HL-60 (cell line): Measurements from ENCODE around the gene ACOD1.
A peak's percentile ranks its signal among the peaks of the same experiment; 100 is the strongest.

Source experiments
- DNase-seq, 2 experiments: peaks; one replicate each; pipeline ENCODE4 v3.0.0-alpha.2; 2010 to 2020; ENCODE audit warnings: low read depth in 1 of 2, low spot score in 1 of 2
- H3K27ac ChIP-seq: fragments of 250-450 bp; sonication (Bioruptor Pico); replicated peaks from 2 replicates; pipeline ENCODE4 v1.5.1; 2020; ENCODE audit warnings: mild to moderate bottlenecking, moderate library complexity
- H3K27me3 ChIP-seq: fragments of 250-450 bp; sonication (Bioruptor Pico); 2 replicates; pipeline ENCODE4 v1.5.1; 2021; ENCODE audit warnings: mild to moderate bottlenecking, moderate library complexity; ENCODE audit not compliant: insufficient read depth, poor library complexity, severe bottlenecking
- H3K4me3 ChIP-seq: replicated peaks from 2 replicates; pipeline ENCODE4 v1.5.1; 2011; ENCODE audit warnings: mild to moderate bottlenecking, control low read depth, low read length; ENCODE audit not compliant: insufficient read depth
- GABPA ChIP-seq: IDR thresholded peaks from 2 replicates; pipeline ENCODE4 v1.6.1; 2012; ENCODE audit warnings: low read depth
- POLR2AphosphoS5 ChIP-seq: IDR thresholded peaks from 2 replicates; pipeline ENCODE4 v1.6.1; 2012; ENCODE audit warnings: low read depth
- SPI1 ChIP-seq: IDR thresholded peaks from 2 replicates; pipeline ENCODE4 v1.6.1; 2012; ENCODE audit warnings: low read depth, mild to moderate bottlenecking, borderline replicate concordance
- TF ChIP-seq, protein P1 (sequence below): IDR thresholded peaks from 2 replicates; pipeline ENCODE4 v1.6.1; 2012; ENCODE audit warnings: low read depth; ENCODE audit not compliant: insufficient replicate concordance
- TF ChIP-seq, protein P2 (sequence below): IDR thresholded peaks from one replicate; pipeline ENCODE4 v1.5.1; 2011; ENCODE audit warnings: low read length, control low read depth, inconsistent platforms; ENCODE audit not compliant: insufficient read depth

Gene ACOD1

DNA sequence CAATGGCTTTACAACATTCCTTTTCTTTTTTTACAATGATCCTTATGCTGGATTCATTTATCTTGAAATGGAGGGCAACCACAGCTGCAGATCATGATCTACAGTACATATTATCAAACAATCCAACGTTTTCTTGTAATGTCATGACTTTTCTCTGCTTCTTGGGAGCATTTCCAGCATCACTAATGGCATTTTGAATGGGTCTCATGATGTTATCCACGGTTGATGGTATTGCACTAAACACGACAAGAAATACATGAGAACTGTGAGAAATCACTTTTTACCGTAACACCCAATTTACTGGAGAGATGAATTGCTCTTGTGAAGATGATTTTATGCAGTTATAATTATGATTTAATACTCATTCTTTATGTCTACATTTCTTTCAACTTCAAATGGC lies 16.2 kb upstream of the ACOD1 start:
- H3K27ac ChIP-seq = no peak overlapping the region
- TF ChIP-seq, protein P1, sequence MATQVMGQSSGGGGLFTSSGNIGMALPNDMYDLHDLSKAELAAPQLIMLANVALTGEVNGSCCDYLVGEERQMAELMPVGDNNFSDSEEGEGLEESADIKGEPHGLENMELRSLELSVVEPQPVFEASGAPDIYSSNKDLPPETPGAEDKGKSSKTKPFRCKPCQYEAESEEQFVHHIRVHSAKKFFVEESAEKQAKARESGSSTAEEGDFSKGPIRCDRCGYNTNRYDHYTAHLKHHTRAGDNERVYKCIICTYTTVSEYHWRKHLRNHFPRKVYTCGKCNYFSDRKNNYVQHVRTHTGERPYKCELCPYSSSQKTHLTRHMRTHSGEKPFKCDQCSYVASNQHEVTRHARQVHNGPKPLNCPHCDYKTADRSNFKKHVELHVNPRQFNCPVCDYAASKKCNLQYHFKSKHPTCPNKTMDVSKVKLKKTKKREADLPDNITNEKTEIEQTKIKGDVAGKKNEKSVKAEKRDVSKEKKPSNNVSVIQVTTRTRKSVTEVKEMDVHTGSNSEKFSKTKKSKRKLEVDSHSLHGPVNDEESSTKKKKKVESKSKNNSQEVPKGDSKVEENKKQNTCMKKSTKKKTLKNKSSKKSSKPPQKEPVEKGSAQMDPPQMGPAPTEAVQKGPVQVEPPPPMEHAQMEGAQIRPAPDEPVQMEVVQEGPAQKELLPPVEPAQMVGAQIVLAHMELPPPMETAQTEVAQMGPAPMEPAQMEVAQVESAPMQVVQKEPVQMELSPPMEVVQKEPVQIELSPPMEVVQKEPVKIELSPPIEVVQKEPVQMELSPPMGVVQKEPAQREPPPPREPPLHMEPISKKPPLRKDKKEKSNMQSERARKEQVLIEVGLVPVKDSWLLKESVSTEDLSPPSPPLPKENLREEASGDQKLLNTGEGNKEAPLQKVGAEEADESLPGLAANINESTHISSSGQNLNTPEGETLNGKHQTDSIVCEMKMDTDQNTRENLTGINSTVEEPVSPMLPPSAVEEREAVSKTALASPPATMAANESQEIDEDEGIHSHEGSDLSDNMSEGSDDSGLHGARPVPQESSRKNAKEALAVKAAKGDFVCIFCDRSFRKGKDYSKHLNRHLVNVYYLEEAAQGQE = no peak
- no peak for TF ChIP-seq GABPA
- no peak for TF ChIP-seq POLR2AphosphoS5
- no peak for TF ChIP-seq SPI1
- TF ChIP-seq, protein P2, sequence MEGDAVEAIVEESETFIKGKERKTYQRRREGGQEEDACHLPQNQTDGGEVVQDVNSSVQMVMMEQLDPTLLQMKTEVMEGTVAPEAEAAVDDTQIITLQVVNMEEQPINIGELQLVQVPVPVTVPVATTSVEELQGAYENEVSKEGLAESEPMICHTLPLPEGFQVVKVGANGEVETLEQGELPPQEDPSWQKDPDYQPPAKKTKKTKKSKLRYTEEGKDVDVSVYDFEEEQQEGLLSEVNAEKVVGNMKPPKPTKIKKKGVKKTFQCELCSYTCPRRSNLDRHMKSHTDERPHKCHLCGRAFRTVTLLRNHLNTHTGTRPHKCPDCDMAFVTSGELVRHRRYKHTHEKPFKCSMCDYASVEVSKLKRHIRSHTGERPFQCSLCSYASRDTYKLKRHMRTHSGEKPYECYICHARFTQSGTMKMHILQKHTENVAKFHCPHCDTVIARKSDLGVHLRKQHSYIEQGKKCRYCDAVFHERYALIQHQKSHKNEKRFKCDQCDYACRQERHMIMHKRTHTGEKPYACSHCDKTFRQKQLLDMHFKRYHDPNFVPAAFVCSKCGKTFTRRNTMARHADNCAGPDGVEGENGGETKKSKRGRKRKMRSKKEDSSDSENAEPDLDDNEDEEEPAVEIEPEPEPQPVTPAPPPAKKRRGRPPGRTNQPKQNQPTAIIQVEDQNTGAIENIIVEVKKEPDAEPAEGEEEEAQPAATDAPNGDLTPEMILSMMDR = no peak
- no peak for DNase-seq
- no peaks in the 10 kb centered on the region for H3K27me3 ChIP-seq
- H3K4me3 ChIP-seq = no peak overlapping the region

DNA sequence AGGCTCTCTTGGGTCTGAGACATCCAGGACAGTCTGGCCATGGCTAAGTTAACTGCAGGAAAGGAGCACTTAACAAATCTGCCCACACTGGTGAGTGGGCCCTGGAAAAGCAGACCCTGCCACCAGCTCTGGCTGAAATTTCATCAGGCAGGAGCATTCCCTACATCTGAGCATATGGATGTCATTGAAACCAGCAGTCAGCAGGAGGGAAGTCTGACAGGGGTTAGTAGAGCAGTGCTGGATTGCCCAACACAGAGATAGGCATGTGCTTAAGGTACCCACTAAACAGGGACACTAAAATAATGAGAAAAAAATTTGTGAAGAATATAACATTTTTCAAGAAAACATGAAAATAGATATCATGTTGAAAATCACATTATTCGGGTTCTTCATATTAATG lies 13.6 kb upstream of the ACOD1 start:
- DNase-seq = no peak
- Histone ChIP-seq H3K4me3 (no peak overlapping the region), H3K27ac (no peak overlapping the region), H3K27me3 (no peaks in the 10 kb centered on the region)
- TF ChIP-seq, protein P2 = no peak
- TF ChIP-seq, protein P1 = no peak
- TF ChIP-seq GABPA (no peak), POLR2AphosphoS5 (no peak), SPI1 (no peak)

DNA sequence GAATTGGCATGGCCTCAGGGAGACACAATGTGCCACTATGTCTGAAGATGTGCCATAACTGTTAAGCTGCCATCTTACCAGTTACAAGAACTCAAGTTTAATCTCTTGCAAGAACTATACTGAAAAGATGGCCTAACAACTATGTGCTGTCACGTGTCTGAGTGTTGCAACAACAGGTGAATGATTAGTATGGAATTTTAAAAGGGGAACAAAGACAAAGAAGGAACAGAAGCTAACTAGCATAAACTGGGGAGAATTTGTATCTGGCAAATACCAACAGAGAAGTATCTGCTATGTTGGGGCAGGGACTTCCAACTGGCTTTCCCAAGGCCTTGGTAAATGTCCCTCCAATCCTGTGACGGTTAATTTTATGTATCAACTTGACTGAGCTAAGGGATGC lies 11.5 kb upstream of the ACOD1 start:
- H3K27me3 ChIP-seq = no peaks in the 10 kb centered on the region
- no peak overlapping the region for H3K27ac ChIP-seq
- peak in 1 of 2 experiments; percentile 48 for DNase-seq
- no peak for TF ChIP-seq POLR2AphosphoS5
- TF ChIP-seq, protein P1 = no peak
- TF ChIP-seq SPI1 = no peak
- TF ChIP-seq, protein P2 = no peak
- TF ChIP-seq GABPA = no peak
- no peak overlapping the region for H3K4me3 ChIP-seq
